Right cardiac atrium (tissue), 5 donors: ENCODE data around the gene NUP133. TPM values are rescaled to one million over a fixed set of nuclear protein-coding genes. Genes with fewer than 3 reads are reported as not detected.
A peak's percentile ranks its signal among the peaks of the same experiment; 100 is the strongest.
"Not testable (repeated sequence)": the region's sequence is repeated elsewhere in the genome, so short reads cannot be mapped to it uniquely, and the experiment has no call there.

Source experiments
- ATAC-seq, 2 donors: fragments of 200-7000 bp; cut with Tn5 transposase; one replicate each; pipeline versions ENCODE4 v1.8.0 to v1.9.1; 2020; ENCODE audit warnings: moderate library complexity in 2 of 2, mild to moderate bottlenecking in 1 of 2
- DNase-seq, 3 donors: peaks; one replicate each; pipeline ENCODE4 v3.0.0-alpha.2; 2020
- H3K27ac ChIP-seq: one replicate; pipeline ENCODE4 v1.5.1; 2013; ENCODE audit warnings: mild to moderate bottlenecking, low read length, control low read depth, moderate library complexity
- H3K27me3 ChIP-seq: one replicate; pipeline ENCODE4 v1.6.1; 2013; ENCODE audit not compliant: control insufficient read depth, insufficient read depth
- H3K4me1 ChIP-seq: one replicate; pipeline ENCODE4 v1.6.1; 2013; ENCODE audit warnings: low read length; ENCODE audit not compliant: control insufficient read depth, insufficient read depth
- H3K4me3 ChIP-seq: one replicate; pipeline ENCODE4 v1.5.1; 2013; ENCODE audit warnings: low read length, control low read depth
- H3K9me3 ChIP-seq: one replicate; pipeline ENCODE4 v1.6.1; 2013; ENCODE audit warnings: low read length; ENCODE audit not compliant: control insufficient read depth
- WGBS: extraction: QIAGEN DNeasy Blood & Tissue Kit; methylation state at CpG from one replicate; pipeline ENCODE4 v1.1.7; 2013; 5-methylcytosine and 5-hydroxymethylcytosine counted together
- intact Hi-C, 4 donors: fragments of 100-400 bp; cut with DNase I; formaldehyde crosslinking; loops; one replicate each; pipeline versions ENCODE4 v1.11.0 to v1.14.0; 2022 to 2023
- polyA plus RNA-seq: library from polyadenylated mRNA; stranded (reverse); fragments of 200-250 nt; gene quantifications from one replicate; pipeline ENCODE4 v1.2.3, GENCODE V29; 2013
- total RNA-seq, 4 donors: library from RNA; stranded (reverse); fragmentation: NEBNext Ultra II Directional; extraction: Animal tissue kit (Norgen Biotek cat#: 25700); gene quantifications; one replicate each; pipeline ENCODE4 v1.2.1, GENCODE V29; 2021
- donor health status: healthy with polysubstance abuse.
- donor health status: DM: no; HTN: yes; CAD: no.
- donor health status: DM: no; HTN: no; CAD: no.
- donor health status: DM: no; HTN: yes; CAD: no; lungs with severe emphysema.
- donor health status: DM: yes; HTN: yes; CAD: no.

NUP133 gene
- total and polyA plus RNA-seq, 5 donors = 11.8 to 32.6 (median 29.0) TPM

DNA sequence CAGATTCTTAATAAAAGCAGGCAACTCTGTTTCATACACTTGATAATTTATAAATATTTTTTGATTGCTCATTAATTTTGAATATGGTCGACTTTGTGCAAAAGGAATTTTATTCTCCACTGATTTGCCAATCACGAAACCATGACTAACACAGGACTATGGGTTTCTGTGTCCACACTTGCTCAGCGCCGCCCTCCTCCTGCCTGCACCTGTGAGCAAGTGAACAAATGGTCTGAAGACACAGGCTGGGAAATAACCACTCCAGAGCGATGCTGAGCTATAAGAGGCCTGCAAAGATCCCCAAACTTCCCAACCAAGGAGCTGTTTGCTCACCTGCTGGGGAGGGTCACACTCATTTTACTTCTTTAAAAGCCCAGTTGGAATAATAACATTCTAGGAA is 30.8 kb upstream of the NUP133 start:
- Histone ChIP-seq H3K9me3 (no peaks in the 10 kb centered on the region), H3K27me3 (no peaks in the 10 kb centered on the region), H3K4me1 (no peaks in the 10 kb centered on the region), H3K27ac (no peak overlapping the region), H3K4me3 (no peak overlapping the region)
- DNase-seq (no peak), ATAC-seq (no peak)
- intact Hi-C loops = no loop called here
- WGBS = 95% methylated on average over 5 of the region's 5 CpGs

DNA sequence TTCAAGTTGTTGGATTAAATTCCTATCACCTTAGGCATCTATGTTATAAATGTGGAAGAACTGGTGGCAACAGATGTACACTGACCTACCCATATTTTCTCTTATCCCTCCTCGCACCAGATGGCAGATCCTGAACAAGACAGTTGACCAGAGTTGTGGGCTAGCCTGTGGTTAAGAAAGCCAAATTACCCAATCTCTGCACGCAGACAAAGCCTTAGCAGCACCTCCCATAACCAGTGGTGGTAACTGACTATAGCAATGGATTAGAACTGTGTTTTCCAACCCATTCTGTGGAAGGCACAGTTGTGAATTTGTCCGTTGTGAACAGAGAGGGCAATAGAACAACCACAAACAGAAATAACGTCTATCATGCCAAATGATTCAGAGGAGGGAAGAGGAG is 29.8 kb upstream of the NUP133 start:
- intact Hi-C loops = no loop called here
- ATAC-seq (no peak), DNase-seq (no peak)

DNA sequence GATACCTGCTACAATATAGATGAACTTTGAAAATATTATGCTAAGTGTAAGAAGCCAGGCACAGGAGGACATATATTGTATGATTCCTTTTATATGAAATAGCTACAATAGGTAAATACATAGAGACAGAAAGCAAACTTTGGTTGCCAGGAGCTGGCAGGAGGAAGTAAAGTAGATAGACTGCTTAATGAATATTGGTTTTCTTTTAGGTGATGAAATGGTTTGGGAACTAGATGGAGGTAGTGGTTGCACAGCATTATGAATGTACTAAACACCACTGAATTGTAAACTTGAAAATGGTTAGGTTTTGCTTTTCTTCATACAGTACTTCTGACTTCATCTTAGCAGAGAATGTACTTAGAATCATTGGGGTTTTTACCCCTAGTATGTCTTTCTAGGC is 28.8 kb upstream of the NUP133 start:
- Histone ChIP-seq H3K27ac (no peak overlapping the region), H3K4me1 (no peaks in the 10 kb centered on the region), H3K4me3 (no peak overlapping the region), H3K27me3 (no peaks in the 10 kb centered on the region), H3K9me3 (no peaks in the 10 kb centered on the region)
- no peak for DNase-seq
- ATAC-seq = no peak
- intact Hi-C loops = no loop called here

More for the DNA sequence above, 29.8 kb upstream of the NUP133 start:
- H3K9me3 ChIP-seq = no peaks in the 10 kb centered on the region
- H3K4me1 ChIP-seq = no peaks in the 10 kb centered on the region
- 72% methylated on average over 4 of the region's 4 CpGs for WGBS
- H3K27me3 ChIP-seq = no peaks in the 10 kb centered on the region
- no peak overlapping the region for H3K4me3 ChIP-seq
- H3K27ac ChIP-seq = no peak overlapping the region

DNA sequence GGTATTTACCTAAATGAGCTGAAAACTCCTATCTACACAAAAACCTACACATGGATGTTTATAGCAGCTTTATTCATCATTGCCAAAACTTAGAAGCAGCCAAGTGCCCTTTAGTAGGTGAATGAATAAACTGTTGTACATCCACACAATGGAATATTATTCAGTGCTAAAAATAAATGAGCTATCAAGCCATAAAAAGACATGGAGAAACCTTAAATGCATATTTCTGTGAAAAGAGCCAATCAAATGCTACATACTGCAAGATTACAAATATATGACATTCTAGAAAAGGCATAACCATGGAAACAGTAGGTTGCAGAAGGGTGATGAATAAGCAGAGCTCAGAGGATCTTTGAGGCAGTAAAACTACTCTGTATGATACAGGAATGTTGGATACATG is 27.1 kb upstream of the NUP133 start:
- ATAC-seq (no peak), DNase-seq (no peak)
- no peaks in the 10 kb centered on the region for H3K9me3 ChIP-seq
- no peaks in the 10 kb centered on the region for H3K4me1 ChIP-seq
- intact Hi-C loops = no loop called here
- no peaks in the 10 kb centered on the region for H3K27me3 ChIP-seq
- no peak overlapping the region for H3K4me3 ChIP-seq
- no peak overlapping the region for H3K27ac ChIP-seq

DNA sequence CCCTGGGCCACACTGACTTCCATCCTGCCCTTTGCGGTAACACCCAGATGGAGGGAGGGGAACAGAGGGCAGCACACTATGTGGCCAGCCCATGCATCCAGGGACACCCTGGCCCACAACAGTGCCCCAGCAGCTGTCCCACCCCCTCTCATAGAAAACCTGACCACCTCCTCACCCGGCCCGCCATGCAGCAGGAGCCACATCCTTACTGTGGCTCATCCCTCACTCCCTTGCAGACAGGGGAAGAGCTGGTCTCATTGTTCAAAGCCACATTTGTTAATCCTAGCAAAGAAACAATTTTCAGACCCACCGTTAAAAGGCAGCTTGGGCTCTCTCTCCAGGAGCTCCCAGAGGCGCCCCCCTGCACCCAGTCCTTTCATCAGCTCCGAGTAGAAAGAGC is 23.2 kb upstream of the NUP133 start:
- H3K4me1 ChIP-seq = no peaks in the 10 kb centered on the region
- WGBS = 94% methylated on average over 6 of the region's 6 CpGs
- H3K9me3 ChIP-seq = no peaks in the 10 kb centered on the region
- DNase-seq = no peak
- no peak overlapping the region for H3K27ac ChIP-seq
- no peak for ATAC-seq
- intact Hi-C loops = no loop called here
- H3K27me3 ChIP-seq = no peaks in the 10 kb centered on the region
- H3K4me3 ChIP-seq = no peak overlapping the region

DNA sequence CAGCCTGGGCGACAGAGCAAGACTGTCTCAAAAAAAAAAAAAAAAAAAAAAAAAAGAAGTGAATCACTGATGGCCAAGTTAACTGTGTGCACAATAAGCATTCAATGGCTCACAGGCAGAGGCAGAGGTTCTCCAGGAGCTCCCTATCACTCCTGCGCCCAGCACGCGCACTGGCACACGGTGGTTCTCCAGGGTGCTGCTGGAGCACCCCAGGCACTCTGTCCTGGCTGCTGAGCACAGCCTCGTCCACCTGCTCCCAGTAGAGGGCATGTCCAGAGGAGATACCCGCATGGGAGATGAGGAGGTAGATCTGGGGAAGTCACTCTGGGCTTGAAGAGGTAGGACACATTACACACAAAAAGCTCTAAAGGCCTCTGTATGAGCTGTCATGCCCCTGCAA is 21.5 kb upstream of the NUP133 start:
- no peaks in the 10 kb centered on the region for H3K27me3 ChIP-seq
- intact Hi-C loops = no loop called here
- DNase-seq = no peak
- no peak for ATAC-seq
- WGBS = 94% methylated on average over 7 of the region's 7 CpGs
- H3K27ac ChIP-seq = no peak overlapping the region
- H3K9me3 ChIP-seq = no peaks in the 10 kb centered on the region
- no peak overlapping the region for H3K4me3 ChIP-seq
- no peaks in the 10 kb centered on the region for H3K4me1 ChIP-seq

DNA sequence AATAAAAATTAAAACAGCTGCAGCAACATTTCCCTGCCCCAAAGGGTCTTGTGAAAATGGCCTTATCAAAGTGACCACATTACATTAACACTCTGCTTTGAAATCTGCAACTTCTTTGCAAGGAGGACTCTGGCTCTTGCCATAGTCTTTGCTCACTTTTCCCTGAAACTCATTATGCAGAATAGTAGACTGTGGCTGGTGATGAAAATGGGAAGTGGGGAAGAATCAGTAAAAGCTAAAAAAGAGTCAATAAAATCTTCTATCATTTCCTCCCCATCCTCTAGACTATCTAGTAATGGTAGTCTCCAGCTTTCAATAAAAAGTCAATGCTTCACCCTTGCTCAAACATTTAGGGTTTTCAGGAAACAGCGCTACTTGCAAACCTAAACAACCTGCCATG is 18.6 kb upstream of the NUP133 start:
- ATAC-seq = no peak
- Histone ChIP-seq H3K4me1 (no peaks in the 10 kb centered on the region), H3K4me3 (no peak overlapping the region), H3K27me3 (no peaks in the 10 kb centered on the region), H3K27ac (no peak overlapping the region), H3K9me3 (no peaks in the 10 kb centered on the region)
- 100% methylated on average over 1 of the region's 1 CpG for WGBS
- intact Hi-C loops = no loop called here
- DNase-seq = no peak

DNA sequence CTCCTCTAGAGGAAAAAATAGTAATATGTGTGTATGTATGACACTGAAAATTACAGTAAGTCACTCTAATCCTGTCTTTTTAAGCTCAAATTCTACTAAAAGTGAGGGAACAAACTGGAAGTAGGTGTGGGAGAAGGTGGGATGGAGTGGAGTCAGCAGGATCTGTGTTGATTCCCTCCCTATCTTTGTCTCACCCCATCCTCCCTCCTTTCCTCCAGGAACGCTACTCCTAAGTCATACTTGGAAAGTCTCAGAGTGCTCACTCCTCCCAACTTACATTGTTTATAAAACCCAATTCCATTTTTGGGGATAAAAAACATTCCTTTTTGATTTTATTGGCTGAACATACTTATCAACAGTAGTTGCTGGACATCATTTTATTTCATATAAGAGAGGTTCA is 14.9 kb upstream of the NUP133 start:
- intact Hi-C loops = no loop called here
- no peak overlapping the region for H3K4me3 ChIP-seq
- no peak overlapping the region for H3K27ac ChIP-seq
- no peaks in the 10 kb centered on the region for H3K4me1 ChIP-seq
- ATAC-seq (no peak), DNase-seq (no peak)
- no peaks in the 10 kb centered on the region for H3K9me3 ChIP-seq
- 79% methylated on average over 1 of the region's 1 CpG for WGBS
- no peaks in the 10 kb centered on the region for H3K27me3 ChIP-seq

DNA sequence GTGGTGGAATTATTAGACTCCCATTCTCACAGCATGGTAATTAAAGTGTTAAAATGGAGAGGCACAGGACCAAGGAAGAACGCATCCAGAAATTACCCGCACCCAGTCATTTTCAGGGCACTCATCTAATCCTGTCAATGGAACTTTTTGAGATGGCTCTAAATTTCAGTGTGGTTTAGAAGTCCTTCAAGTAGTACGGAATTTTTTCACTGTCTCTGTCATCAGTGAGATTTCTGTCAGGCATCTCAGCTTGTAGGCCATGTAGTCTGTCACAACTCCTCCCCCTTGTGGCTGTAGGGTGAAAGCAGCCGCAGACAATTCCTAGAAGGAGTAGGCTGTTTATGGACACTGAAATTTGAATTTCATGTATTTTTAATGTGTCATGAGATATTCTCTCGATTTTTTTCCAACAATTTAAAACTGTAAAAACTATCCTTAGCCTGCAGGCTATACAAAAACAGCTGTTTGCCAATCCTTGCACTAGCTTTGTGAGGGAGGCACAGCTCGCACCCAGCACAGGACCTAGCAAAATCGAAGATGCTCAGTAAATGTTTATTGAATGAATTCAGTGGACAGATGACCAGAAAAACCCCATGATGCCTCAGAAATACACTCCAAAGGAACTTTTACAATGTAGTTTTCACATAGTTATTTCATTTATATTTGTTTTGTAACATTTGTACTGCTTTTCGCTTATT is 6.6 kb upstream of the NUP133 start:
- Histone ChIP-seq H3K4me3 (no peak overlapping the region), H3K27me3 (no peaks in the 10 kb centered on the region), H3K4me1 (no peaks in the 10 kb centered on the region), H3K27ac (no peak overlapping the region), H3K9me3 (no peaks in the 10 kb centered on the region)
- DNase-seq (peak; percentile 45 to 82 (median 65)), ATAC-seq (peak; percentile 82 to 83)
- WGBS = 38% methylated on average over 8 of the region's 8 CpGs
- intact Hi-C loops = no loop called here

DNA sequence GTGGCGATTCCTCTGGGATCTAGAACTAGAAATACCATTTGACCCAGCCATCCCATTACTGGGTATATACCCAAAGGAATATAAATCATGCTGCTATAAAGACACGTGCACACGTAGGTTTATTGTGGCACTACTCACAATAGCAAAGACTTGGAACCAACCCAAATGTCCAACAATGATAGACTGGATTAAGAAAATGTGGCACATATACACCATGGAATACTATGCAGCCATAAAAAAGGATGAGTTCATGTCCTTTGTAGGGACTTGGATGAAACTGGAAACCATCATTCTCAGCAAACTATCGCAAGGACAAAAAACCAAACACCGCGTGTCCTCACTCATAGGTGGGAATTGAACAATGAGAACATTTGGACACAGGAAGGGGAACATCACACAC is 3.5 kb upstream of the NUP133 start:
- H3K4me3 ChIP-seq, H3K4me1 ChIP-seq, intact Hi-C loops, H3K9me3 ChIP-seq, ATAC-seq, DNase-seq, H3K27ac ChIP-seq, H3K27me3 ChIP-seq: not testable (repeated sequence)
- WGBS = 91% methylated on average over 6 of the region's 6 CpGs

DNA sequence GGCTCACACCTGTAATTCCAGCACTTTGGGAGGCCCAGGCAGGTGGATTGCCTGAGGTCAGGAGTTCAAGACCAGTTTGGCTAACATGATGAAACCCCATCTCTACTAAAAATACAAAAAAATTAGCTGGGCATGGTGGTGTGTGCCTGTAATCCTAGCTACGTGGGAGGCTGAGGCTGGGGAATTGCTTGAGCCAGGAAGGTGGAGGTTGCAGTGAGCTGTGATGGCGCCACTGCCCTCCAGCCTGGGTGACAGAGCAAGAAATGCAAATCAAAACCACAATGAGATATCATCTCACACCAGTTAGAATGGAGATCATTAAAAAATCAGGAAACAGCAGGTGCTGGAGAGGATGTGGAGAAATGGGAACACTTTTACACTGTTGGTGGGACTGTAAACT is 3.1 kb upstream of the NUP133 start:
- H3K9me3 ChIP-seq, ATAC-seq, H3K4me1 ChIP-seq, intact Hi-C loops, DNase-seq, H3K4me3 ChIP-seq, H3K27me3 ChIP-seq, H3K27ac ChIP-seq: not testable (repeated sequence)
- 71% methylated on average over 2 of the region's 2 CpGs for WGBS

DNA sequence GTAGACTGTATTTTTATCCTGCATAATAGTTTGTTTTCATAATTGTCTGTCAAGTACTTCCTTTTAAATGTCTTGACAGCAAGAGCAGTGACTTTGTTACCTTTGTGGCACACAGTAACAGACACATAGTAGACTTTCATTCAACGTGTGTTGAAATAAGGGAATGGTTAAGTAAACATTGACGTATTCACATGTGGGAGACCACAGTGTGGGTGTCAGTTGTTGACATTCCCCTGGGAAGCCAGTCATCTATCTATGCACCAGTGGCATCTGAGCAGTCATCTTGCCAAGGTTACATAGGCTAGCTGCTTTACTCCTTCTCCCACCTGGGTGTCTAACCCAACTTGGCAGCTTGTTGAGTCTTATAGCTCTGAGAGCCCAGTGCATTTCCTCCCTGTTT is 1.4 kb upstream of the NUP133 start:
- Histone ChIP-seq H3K4me1 (peaks cover 6% of the 10 kb centered on the region), H3K27ac (no peak overlapping the region), H3K4me3 (no peak overlapping the region), H3K9me3 (no peaks in the 10 kb centered on the region), H3K27me3 (no peaks in the 10 kb centered on the region)
- WGBS = 87% methylated on average over 2 of the region's 2 CpGs
- no peak for DNase-seq
- intact Hi-C loops = no loop called here
- no peak for ATAC-seq
